Keratinocyte (primary cell): ENCODE data around the gene COIL.

ENCODE experiments used
- EZH2 ChIP-seq: IDR thresholded peaks from one replicate; pipeline ENCODE4 v1.6.1; 2012; ENCODE audit warnings: inconsistent platforms, mild to moderate bottlenecking, low read length, moderate library complexity
- TF ChIP-seq, protein P1 (sequence below), 3 experiments: IDR thresholded peaks in 1 of 3; conservative IDR thresholded peaks in 1 of 3; optimal IDR thresholded peaks in 1 of 3; 2 replicates in 2 of 3; 3 replicates in 1 of 3; pipeline versions ENCODE3 to v1.5.1; 2011; ENCODE audit warnings: low read length in 3 of 3, mild to moderate bottlenecking in 3 of 3, moderate library complexity in 2 of 3, control low read depth in 1 of 3, inconsistent platforms in 1 of 3; ENCODE audit not compliant: insufficient read depth in 2 of 3; ENCODE audit errors: extremely low read depth in 1 of 3

DNA sequence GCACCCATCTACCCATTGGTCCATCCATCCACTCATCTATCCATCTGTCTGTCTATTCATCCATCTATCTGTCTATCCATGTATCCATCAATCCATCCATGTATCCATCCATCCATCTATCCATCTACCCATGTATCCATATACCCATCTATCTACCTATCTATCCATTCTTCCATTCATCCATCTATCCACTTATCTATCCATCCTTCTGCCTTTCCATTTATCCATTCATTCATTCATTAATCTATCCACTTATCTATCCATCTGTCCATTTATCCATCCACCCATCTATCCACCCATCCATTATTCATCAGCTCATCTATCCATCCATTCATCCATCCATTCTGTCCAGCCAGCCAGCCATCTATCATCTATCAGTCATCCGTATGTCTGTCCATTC lies 68.5 kb downstream of the COIL start:
- TF ChIP-seq, protein P1, sequence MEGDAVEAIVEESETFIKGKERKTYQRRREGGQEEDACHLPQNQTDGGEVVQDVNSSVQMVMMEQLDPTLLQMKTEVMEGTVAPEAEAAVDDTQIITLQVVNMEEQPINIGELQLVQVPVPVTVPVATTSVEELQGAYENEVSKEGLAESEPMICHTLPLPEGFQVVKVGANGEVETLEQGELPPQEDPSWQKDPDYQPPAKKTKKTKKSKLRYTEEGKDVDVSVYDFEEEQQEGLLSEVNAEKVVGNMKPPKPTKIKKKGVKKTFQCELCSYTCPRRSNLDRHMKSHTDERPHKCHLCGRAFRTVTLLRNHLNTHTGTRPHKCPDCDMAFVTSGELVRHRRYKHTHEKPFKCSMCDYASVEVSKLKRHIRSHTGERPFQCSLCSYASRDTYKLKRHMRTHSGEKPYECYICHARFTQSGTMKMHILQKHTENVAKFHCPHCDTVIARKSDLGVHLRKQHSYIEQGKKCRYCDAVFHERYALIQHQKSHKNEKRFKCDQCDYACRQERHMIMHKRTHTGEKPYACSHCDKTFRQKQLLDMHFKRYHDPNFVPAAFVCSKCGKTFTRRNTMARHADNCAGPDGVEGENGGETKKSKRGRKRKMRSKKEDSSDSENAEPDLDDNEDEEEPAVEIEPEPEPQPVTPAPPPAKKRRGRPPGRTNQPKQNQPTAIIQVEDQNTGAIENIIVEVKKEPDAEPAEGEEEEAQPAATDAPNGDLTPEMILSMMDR (optimal IDR thresholded peaks at IDR 0.05 in 1 of 3, IDR thresholded peaks at IDR 0.05 in 1 of 3, conservative IDR thresholded peaks at IDR 0.05 in 1 of 3; ENCODE audit: extremely low read depth in 1 of 3, insufficient read depth in 2 of 3, low read length in 3 of 3) = no peak
- TF ChIP-seq EZH2 = no peak
